Mesendoderm (in vitro differentiated cells): ENCODE results near the gene PAPPA2.
A peak's percentile ranks its signal among the peaks of the same experiment; 100 is the strongest.

Experiments
- DNase-seq: peaks from one replicate; pipeline ENCODE4 v3.0.0; 2013
- H2AK5ac ChIP-seq: 2 replicates; pipeline ENCODE4 v1.6.1; 2013; ENCODE audit warnings: low read length, inconsistent platforms
- H2BK120ac ChIP-seq: 2 replicates; pipeline ENCODE4 v1.6.1; 2013; ENCODE audit warnings: low read depth, mild to moderate bottlenecking, low read length, moderate library complexity, mixed read lengths
- H2BK15ac ChIP-seq: replicated peaks from 2 replicates; pipeline ENCODE4 v1.6.1; 2013; ENCODE audit warnings: low read depth, mild to moderate bottlenecking, moderate library complexity
- H2BK5ac ChIP-seq: 2 replicates; pipeline ENCODE4 v1.6.1; 2013; ENCODE audit warnings: low read length, inconsistent platforms
- H3K18ac ChIP-seq: 2 replicates; pipeline ENCODE4 v1.6.1; 2013; ENCODE audit warnings: mild to moderate bottlenecking, low read length, mixed read lengths
- H3K23ac ChIP-seq: one replicate; pipeline ENCODE4 v1.6.1; 2013; ENCODE audit warnings: low read length
- H3K27ac ChIP-seq: 2 replicates; pipeline ENCODE4 v1.5.1; 2013; ENCODE audit warnings: low read depth, mild to moderate bottlenecking, inconsistent platforms, low read length, moderate library complexity
- H3K27me3 ChIP-seq: 2 replicates; pipeline ENCODE4 v1.6.1; 2013; ENCODE audit warnings: low read length, control low read depth, mild to moderate bottlenecking, inconsistent platforms; ENCODE audit not compliant: insufficient read depth, poor library complexity
- H3K36me3 ChIP-seq: 2 replicates; pipeline ENCODE4 v1.6.1; 2013; ENCODE audit warnings: low read length, inconsistent platforms; ENCODE audit not compliant: control insufficient read depth, insufficient read depth
- H3K4ac ChIP-seq: one replicate; pipeline ENCODE4 v1.6.1; 2013; ENCODE audit warnings: low read depth, mild to moderate bottlenecking, low read length, moderate library complexity
- H3K4me1 ChIP-seq: 2 replicates; pipeline ENCODE4 v1.6.1; 2013; ENCODE audit warnings: low read depth, low read length, inconsistent platforms; ENCODE audit not compliant: control insufficient read depth
- H3K4me2 ChIP-seq: 2 replicates; pipeline ENCODE4 v1.6.1; 2013; ENCODE audit warnings: low read length
- H3K4me3 ChIP-seq: 2 replicates; pipeline ENCODE4 v1.5.1; 2013; ENCODE audit warnings: mild to moderate bottlenecking, low read length
- H3K56ac ChIP-seq: one replicate; pipeline ENCODE4 v1.6.1; 2013; ENCODE audit warnings: low read length
- H3K79me1 ChIP-seq: 2 replicates; pipeline ENCODE4 v1.6.1; 2013; ENCODE audit warnings: low read length, inconsistent platforms
- H3K79me2 ChIP-seq: 2 replicates; pipeline ENCODE4 v1.6.1; 2013; ENCODE audit warnings: mild to moderate bottlenecking, low read length; ENCODE audit not compliant: control insufficient read depth, insufficient read depth
- H3K9ac ChIP-seq: 2 replicates; pipeline ENCODE4 v1.6.1; 2013; ENCODE audit warnings: low read length, inconsistent platforms
- H4K5ac ChIP-seq: one replicate; pipeline ENCODE4 v1.6.1; 2013; ENCODE audit warnings: low read length
- H4K8ac ChIP-seq: one replicate; pipeline ENCODE4 v1.6.1; 2013; ENCODE audit warnings: low read depth, mild to moderate bottlenecking, control low read depth, low read length, moderate library complexity
- WGBS: extraction: QIAGEN DNeasy Blood & Tissue Kit; methylation state at CpG from one replicate; pipeline ENCODE4 v1.1.7; 2013; ENCODE audit warnings: low lambda C conversion rate, missing lambda C conversion rate; ENCODE audit not compliant: insufficient coverage; ENCODE audit errors: extremely low coverage; 5-methylcytosine and 5-hydroxymethylcytosine counted together

The PAPPA2 gene

GRCh38 chr1:176779992-176780328 is 317.0 kb downstream of the PAPPA2 start:
- WGBS, result no CpG with 5 or more reads among the region's 1 CpG
- Histone ChIP-seq H4K5ac (no peak overlapping the region), H2BK5ac (no peak overlapping the region), H3K4ac (no peak overlapping the region), H3K9ac (no peak overlapping the region), H3K27me3 (no peaks in the 10 kb centered on the region), H3K23ac (no peak overlapping the region), H3K18ac (no peak overlapping the region), H3K56ac (no peak overlapping the region), H3K36me3 (no peaks in the 10 kb centered on the region), H3K4me1 (no peaks in the 10 kb centered on the region), H2BK120ac (no peak overlapping the region), H2AK5ac (no peak overlapping the region), H3K79me2 (no peaks in the 10 kb centered on the region), H4K8ac (no peak overlapping the region), H3K79me1 (no peaks in the 10 kb centered on the region), H3K4me3 (no peak overlapping the region), H2BK15ac (no peak overlapping the region), H3K27ac (no peak overlapping the region), H3K4me2 (no peak overlapping the region)
- DNase-seq, result peak; percentile 33

DNA sequence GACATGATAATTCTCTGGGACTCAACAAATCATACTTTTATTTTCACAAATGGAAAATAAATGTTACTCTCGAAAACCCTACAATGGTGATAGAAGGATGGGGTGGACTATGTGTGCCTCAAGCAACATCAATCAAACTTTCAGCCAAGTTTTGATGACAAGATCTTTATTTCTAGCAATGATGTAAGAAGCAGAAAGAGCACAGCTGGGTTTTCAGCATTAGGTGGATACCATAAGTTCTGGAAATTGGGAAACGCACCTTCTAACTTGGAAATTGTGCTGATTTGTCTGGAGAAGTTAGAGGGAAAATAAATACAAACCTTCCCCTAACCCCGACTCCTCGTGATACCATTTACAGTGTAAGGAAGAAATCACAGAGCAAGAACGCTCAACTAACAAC is 320.3 kb downstream of the PAPPA2 start:
- no peaks in the 10 kb centered on the region for H3K27me3 ChIP-seq
- DNase-seq, result no peak
- no peak overlapping the region for H3K23ac ChIP-seq
- no peak overlapping the region for H2BK15ac ChIP-seq
- H4K5ac ChIP-seq, result no peak overlapping the region
- H3K56ac ChIP-seq, result no peak overlapping the region
- no peak overlapping the region for H3K4me3 ChIP-seq
- no peak overlapping the region for H3K9ac ChIP-seq
- H3K36me3 ChIP-seq, result no peaks in the 10 kb centered on the region
- H2BK120ac ChIP-seq, result no peak overlapping the region
- H3K4me1 ChIP-seq, result peaks cover 6% of the 10 kb centered on the region
- H3K79me2 ChIP-seq, result no peaks in the 10 kb centered on the region
- no peak overlapping the region for H3K4ac ChIP-seq
- no peak overlapping the region for H2AK5ac ChIP-seq
- no peak overlapping the region for H4K8ac ChIP-seq
- H2BK5ac ChIP-seq, result no peak overlapping the region
- H3K27ac ChIP-seq, result no peak overlapping the region
- no peaks in the 10 kb centered on the region for H3K79me1 ChIP-seq
- H3K18ac ChIP-seq, result no peak overlapping the region
- H3K4me2 ChIP-seq, result no peak overlapping the region
- WGBS, result no CpG with 5 or more reads among the region's 5 CpGs

- no peak overlapping the region for H3K23ac ChIP-seq
- no CpG with 5 or more reads among the region's 6 CpGs for WGBS
- no peaks in the 10 kb centered on the region for H3K36me3 ChIP-seq
- no peak overlapping the region for H3K27ac ChIP-seq
- no peak overlapping the region for H3K56ac ChIP-seq
- H3K4ac ChIP-seq, result no peak overlapping the region
- H4K8ac ChIP-seq, result no peak overlapping the region
- no peak overlapping the region for H2AK5ac ChIP-seq
- no peaks in the 10 kb centered on the region for H3K27me3 ChIP-seq
- no peak overlapping the region for H2BK120ac ChIP-seq
- no peak overlapping the region for H2BK5ac ChIP-seq
- H3K79me1 ChIP-seq, result no peaks in the 10 kb centered on the region
- no peak overlapping the region for H3K4me3 ChIP-seq
- H3K79me2 ChIP-seq, result no peaks in the 10 kb centered on the region
- no peak overlapping the region for H4K5ac ChIP-seq
- no peak overlapping the region for H2BK15ac ChIP-seq
- no peak overlapping the region for H3K9ac ChIP-seq
- peaks cover 6% of the 10 kb centered on the region for H3K4me1 ChIP-seq
- H3K4me2 ChIP-seq, result no peak overlapping the region
- no peak overlapping the region for H3K18ac ChIP-seq
- no peak for DNase-seq
These were observed 322.1 kb downstream of the PAPPA2 start for GRCh38 chr1:176785056-176785455.

- H3K4me3 ChIP-seq, result no peak overlapping the region
- no peak overlapping the region for H2BK120ac ChIP-seq
- H3K79me1 ChIP-seq, result no peaks in the 10 kb centered on the region
- H3K79me2 ChIP-seq, result no peaks in the 10 kb centered on the region
- H3K56ac ChIP-seq, result peak overlapping the region; percentile 74
- H3K9ac ChIP-seq, result no peak overlapping the region
- no peak overlapping the region for H3K4ac ChIP-seq
- no peak overlapping the region for H2AK5ac ChIP-seq
- H3K4me1 ChIP-seq, result peaks cover 6% of the 10 kb centered on the region
- no peak overlapping the region for H2BK15ac ChIP-seq
- H2BK5ac ChIP-seq, result peak overlapping the region; percentile 44
- no peak overlapping the region for H3K18ac ChIP-seq
- H3K4me2 ChIP-seq, result no peak overlapping the region
- no peak overlapping the region for H4K5ac ChIP-seq
- H3K27me3 ChIP-seq, result no peaks in the 10 kb centered on the region
- peak overlapping the region; percentile 76 for H3K23ac ChIP-seq
- H3K36me3 ChIP-seq, result no peaks in the 10 kb centered on the region
- DNase-seq, result peak; percentile 61
- WGBS, result no CpG with 5 or more reads among the region's 5 CpGs
- H4K8ac ChIP-seq, result no peak overlapping the region
- no peak overlapping the region for H3K27ac ChIP-seq
These were observed 322.8 kb downstream of the PAPPA2 start for GRCh38 chr1:176785791-176786190.

DNA sequence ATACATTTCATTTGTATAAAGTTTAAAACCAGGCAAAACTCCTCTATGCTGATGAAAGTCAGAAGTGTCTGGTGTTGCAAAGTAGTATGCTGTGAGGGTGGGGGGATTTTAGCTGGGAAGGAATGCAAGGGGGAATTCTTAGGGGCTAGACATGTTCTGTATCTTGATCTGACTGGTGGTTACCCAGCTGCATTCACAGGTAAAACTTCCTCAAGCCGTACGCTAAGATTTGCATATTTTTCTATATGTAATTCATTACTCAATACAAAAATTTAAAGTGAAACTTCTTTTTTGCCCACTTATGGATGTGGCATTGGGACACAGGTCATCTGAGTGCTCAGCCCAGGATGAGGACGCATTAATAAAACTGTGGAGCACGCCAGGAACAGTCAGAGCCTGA is 323.3 kb downstream of the PAPPA2 start:
- Histone ChIP-seq H3K18ac (peak overlapping the region; percentile 70), H2BK15ac (no peak overlapping the region), H3K27ac (no peak overlapping the region), H3K79me2 (no peaks in the 10 kb centered on the region), H4K5ac (no peak overlapping the region), H3K4me3 (no peak overlapping the region), H2BK120ac (no peak overlapping the region), H4K8ac (no peak overlapping the region), H3K9ac (peak overlapping the region; percentile 11), H2AK5ac (no peak overlapping the region), H3K56ac (peak overlapping the region; percentile 31), H3K36me3 (no peaks in the 10 kb centered on the region), H3K23ac (no peak overlapping the region), H2BK5ac (no peak overlapping the region), H3K27me3 (no peaks in the 10 kb centered on the region), H3K4me2 (no peak overlapping the region), H3K79me1 (no peaks in the 10 kb centered on the region), H3K4ac (no peak overlapping the region), H3K4me1 (peaks cover 6% of the 10 kb centered on the region)
- no peak for DNase-seq
- WGBS, result no CpG with 5 or more reads among the region's 4 CpGs

GRCh38 chr1:176789571-176790090 is 326.7 kb downstream of the PAPPA2 start:
- no CpG with 5 or more reads among the region's 1 CpG for WGBS
- no peaks in the 10 kb centered on the region for H3K27me3 ChIP-seq
- no peaks in the 10 kb centered on the region for H3K79me2 ChIP-seq

More at GRCh38 chr1:176789571-176790090, 326.7 kb downstream of the PAPPA2 start:
- peak; percentile 77 for DNase-seq
- Histone ChIP-seq H3K4ac (no peak overlapping the region), H2BK15ac (no peak overlapping the region), H2BK120ac (no peak overlapping the region), H2BK5ac (peak overlapping the region; percentile 4), H3K18ac (no peak overlapping the region), H4K5ac (no peak overlapping the region), H3K36me3 (no peaks in the 10 kb centered on the region), H3K4me1 (peaks cover 6% of the 10 kb centered on the region), H3K4me2 (no peak overlapping the region), H3K23ac (no peak overlapping the region), H4K8ac (no peak overlapping the region), H2AK5ac (no peak overlapping the region), H3K56ac (no peak overlapping the region), H3K79me1 (no peaks in the 10 kb centered on the region), H3K27ac (no peak overlapping the region), H3K4me3 (no peak overlapping the region), H3K9ac (no peak overlapping the region)
